DOHH2 (cell line): ENCODE results near the gene EFL1.

Source experiments
- CTCF ChIP-seq: fragments of 200-600 bp; sonication (generic); IDR thresholded peaks from one replicate; pipeline ENCODE4 v1.5.1; 2014; ENCODE audit warnings: antibody characterized with exemption, mild to moderate bottlenecking, low read depth, low read length; ENCODE audit not compliant: poor library complexity, severe bottlenecking
- EZH2phosphoT487 ChIP-seq: fragments of 200-600 bp; sonication (generic); IDR thresholded peaks from 2 replicates; pipeline ENCODE4 v1.6.1; 2017; ENCODE audit warnings: borderline replicate concordance, mild to moderate bottlenecking, antibody characterized with exemption, low read length, moderate library complexity, mixed read lengths

- TF ChIP-seq CTCF, result no peak
- no peak for TF ChIP-seq EZH2phosphoT487
Observed at GRCh38 chr15:82143390-82144385, 118.8 kb downstream of the EFL1 start.
